Retinal pigment epithelial cell (primary cell): ENCODE data around the gene SEMA3C.

Source experiments
- DNase-seq: peaks from one replicate; pipeline ENCODE4 v3.0.0-alpha.2; 2010; ENCODE audit warnings: low read depth
- H3K4me3 ChIP-seq: 2 replicates; pipeline ENCODE4 v1.5.1; 2011; ENCODE audit warnings: mild to moderate bottlenecking, low read length, control low read depth, moderate library complexity
- CTCF ChIP-seq: conservative IDR thresholded peaks from 2 replicates; pipeline ENCODE4 v1.5.1; 2011; ENCODE audit warnings: low read depth, low read length, control low read depth, inconsistent platforms

SEMA3C gene

GRCh38 chr7:80902716-80903308, 16.0 kb downstream of the SEMA3C start:
- no peak overlapping the region for H3K4me3 ChIP-seq
- no peak for TF ChIP-seq CTCF
- peak; percentile 79 for DNase-seq

GRCh38 chr7:80902019-80902418, 16.8 kb downstream of the SEMA3C start:
- no peak for TF ChIP-seq CTCF
- no peak for DNase-seq
- no peak overlapping the region for H3K4me3 ChIP-seq

- no peak for TF ChIP-seq CTCF
- DNase-seq = peak; percentile 87
- H3K4me3 ChIP-seq = no peak overlapping the region
Observed at GRCh38 chr7:80900583-80901576, 18.0 kb downstream of the SEMA3C start.

GRCh38 chr7:80896906-80897598, 21.8 kb downstream of the SEMA3C start:
- no peak overlapping the region for H3K4me3 ChIP-seq
- DNase-seq = no peak
- no peak for TF ChIP-seq CTCF

- no peak for DNase-seq
- no peak overlapping the region for H3K4me3 ChIP-seq
- TF ChIP-seq CTCF = no peak
Observed at GRCh38 chr7:80895056-80895455, 23.8 kb downstream of the SEMA3C start.

GRCh38 chr7:80891259-80891544, 27.6 kb downstream of the SEMA3C start:
- DNase-seq = no peak
- H3K4me3 ChIP-seq = no peak overlapping the region
- TF ChIP-seq CTCF = no peak
